LNCaP clone FGC (cell line): ENCODE results near the gene KCNE4.

Experiments used
- DNase-seq: peaks from one replicate; pipeline ENCODE4 v3.0.0-alpha.2; 2011; ENCODE audit warnings: low read depth
- H3K4me3 ChIP-seq: 2 replicates; pipeline ENCODE4 v1.5.1; 2011; ENCODE audit warnings: mild to moderate bottlenecking, low read depth, low read length, control low read depth
- TF ChIP-seq, protein P1 (sequence below): IDR thresholded peaks from 2 replicates; pipeline ENCODE4 v1.5.1; 2012; ENCODE audit warnings: mild to moderate bottlenecking; ENCODE audit not compliant: control insufficient read depth, insufficient read depth; ENCODE audit errors: extremely low read depth

KCNE4 gene

DNA sequence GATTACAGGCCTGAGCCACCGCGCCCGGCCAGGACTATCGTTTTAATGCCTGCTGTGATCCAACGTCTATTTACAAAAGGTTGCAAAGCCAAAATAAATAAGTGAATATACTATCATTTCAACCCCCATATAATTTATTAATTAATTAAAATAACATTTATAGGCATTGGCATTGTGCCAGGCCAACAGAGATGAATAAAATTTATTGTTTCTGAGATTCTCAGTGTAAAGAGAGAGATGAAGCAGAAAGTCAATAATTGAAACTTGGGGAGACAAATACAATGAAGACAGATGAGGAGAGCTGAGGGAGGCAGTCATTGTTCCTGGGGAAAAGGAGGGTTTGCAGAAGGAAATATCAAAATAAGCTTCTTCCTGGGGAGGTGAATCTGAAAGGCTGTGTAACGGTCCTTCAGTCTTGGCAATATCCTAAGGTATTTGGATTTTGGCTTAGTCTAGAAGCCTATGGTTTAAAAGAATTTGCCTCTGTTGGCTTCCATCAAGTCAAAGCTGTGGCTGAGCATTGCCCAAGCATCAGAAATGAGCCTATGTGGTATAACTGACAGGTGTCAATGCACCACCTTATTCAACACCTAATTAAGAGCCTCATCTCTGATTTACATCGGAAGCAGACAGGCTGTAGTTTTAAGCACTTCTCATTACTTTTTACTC lies 31.5 kb downstream of the KCNE4 start:
- TF ChIP-seq, protein P1, sequence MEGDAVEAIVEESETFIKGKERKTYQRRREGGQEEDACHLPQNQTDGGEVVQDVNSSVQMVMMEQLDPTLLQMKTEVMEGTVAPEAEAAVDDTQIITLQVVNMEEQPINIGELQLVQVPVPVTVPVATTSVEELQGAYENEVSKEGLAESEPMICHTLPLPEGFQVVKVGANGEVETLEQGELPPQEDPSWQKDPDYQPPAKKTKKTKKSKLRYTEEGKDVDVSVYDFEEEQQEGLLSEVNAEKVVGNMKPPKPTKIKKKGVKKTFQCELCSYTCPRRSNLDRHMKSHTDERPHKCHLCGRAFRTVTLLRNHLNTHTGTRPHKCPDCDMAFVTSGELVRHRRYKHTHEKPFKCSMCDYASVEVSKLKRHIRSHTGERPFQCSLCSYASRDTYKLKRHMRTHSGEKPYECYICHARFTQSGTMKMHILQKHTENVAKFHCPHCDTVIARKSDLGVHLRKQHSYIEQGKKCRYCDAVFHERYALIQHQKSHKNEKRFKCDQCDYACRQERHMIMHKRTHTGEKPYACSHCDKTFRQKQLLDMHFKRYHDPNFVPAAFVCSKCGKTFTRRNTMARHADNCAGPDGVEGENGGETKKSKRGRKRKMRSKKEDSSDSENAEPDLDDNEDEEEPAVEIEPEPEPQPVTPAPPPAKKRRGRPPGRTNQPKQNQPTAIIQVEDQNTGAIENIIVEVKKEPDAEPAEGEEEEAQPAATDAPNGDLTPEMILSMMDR, result no peak
- no peak for DNase-seq
- H3K4me3 ChIP-seq, result no peak overlapping the region

DNA sequence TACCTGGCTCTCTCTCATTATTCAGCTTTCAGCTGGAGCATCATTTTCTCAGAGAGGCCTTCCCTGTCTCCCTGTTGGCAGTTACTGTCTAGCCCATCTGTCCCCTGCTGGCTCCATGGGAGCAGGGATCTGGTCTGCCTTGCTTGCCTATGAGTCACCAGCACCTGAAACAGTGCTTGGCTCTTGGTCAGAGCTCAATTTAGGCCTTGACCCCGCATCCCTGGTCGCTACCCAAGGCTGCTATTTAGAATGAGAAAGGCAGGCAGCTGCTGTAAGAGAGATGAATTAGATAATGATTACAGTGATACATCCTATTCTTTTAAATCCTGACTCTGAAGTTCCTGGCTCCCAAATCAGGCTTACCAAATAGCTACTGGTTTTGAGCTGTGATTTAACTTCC lies 32.9 kb downstream of the KCNE4 start:
- TF ChIP-seq, protein P1, result no peak
- no peak for DNase-seq
- H3K4me3 ChIP-seq, result no peak overlapping the region

DNA sequence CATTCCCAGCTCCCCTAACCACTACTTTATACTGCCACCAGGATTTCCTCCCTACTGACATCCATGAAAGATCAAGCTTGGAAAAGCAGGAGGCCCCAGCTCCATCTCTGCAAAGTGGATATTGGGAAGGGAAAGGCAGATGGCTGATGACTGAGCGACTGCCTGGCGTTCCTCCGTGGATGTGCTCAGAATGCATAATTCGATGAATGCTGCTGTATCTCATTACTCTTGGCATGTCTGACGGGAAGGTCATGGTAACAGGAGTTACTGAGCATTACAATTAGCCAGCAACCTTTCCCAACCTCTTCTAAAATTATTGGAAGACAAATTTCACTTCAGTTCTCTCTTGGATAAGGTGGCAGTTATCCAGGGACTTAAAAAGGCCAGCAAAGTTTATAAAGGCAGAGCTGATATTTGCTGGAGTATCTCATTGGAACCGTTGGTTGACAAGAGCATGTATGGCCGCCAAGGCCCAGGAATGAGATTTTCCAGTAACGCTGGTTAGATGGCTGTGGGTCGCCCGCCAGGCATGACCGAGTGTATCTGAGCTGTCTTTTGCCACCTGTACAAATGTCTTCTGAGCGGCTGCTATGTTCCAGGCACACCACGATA lies 34.5 kb downstream of the KCNE4 start:
- no peak for DNase-seq
- H3K4me3 ChIP-seq, result no peak overlapping the region
- TF ChIP-seq, protein P1, result no peak

DNA sequence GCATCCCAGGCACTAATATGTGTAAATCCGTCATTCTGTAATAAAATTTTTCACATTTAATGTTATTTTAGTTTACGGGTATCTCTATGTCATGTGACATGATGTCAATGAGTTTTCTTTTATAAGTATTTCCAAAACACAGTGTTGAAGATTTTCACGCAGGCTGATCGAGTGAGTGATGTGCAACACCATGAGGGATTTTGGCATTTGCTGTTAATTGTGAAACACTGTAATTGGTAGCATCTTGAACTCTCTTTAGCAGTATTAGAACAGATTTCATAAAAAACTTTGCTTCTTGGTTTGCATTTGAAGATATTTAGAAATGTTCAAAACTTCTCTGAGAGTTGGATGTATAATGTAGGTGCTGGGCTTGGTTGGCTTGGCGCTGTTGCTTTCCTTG lies 35.5 kb downstream of the KCNE4 start:
- TF ChIP-seq, protein P1, result no peak
- H3K4me3 ChIP-seq, result no peak overlapping the region
- DNase-seq, result no peak

DNA sequence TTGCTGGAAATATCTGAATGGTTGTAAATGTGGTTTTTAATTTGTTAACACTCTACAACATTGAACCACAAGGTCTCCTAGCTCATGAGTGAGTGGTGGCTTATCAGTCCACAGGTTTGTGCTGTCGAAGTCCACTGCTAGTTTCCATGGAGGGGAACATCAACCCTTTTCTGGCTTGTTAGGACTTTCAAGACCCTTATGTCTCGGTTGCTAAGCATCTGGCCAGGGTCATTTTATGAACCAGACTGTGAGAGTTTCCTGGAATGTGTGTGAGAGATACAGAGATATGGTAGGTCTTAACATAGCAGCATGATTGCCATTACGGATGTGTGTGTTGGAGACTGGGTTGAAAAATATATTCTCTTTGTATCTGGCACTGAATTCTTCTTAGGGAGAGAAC lies 36.9 kb downstream of the KCNE4 start:
- H3K4me3 ChIP-seq, result no peak overlapping the region
- TF ChIP-seq, protein P1, result no peak

DNA sequence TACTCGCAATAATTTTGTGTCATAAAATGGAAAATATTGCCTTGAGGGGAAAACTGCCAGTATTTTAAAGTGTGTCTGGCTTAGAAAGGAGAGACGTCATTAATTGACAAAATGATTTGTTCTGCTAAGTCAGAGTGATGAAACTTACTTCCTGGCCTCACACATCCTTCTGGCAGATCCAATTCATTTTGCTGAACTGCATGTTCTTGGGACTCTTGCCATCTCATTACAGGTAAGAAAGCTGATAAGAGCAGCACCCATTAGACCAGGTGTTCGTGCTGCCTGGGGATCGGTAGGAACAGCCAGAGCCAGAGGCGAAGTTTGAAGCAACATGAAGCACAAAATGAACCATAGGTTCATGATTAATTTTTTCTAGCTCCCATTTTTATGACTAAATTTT lies 38.0 kb downstream of the KCNE4 start:
- TF ChIP-seq, protein P1, result no peak
- peak; percentile 42 for DNase-seq

More for the DNA sequence above, 36.9 kb downstream of the KCNE4 start:
- DNase-seq, result no peak

More for the DNA sequence above, 38.0 kb downstream of the KCNE4 start:
- no peak overlapping the region for H3K4me3 ChIP-seq
